EH (cell line): Measurements from ENCODE around the gene GAST.
"Not testable (repeated sequence)": the region's sequence is repeated elsewhere in the genome, so short reads cannot be mapped to it uniquely, and the experiment has no call there.

ENCODE experiments used
- DNase-seq: peaks from one replicate; pipeline ENCODE4 v3.0.0-alpha.2; 2015; ENCODE audit warnings: low read depth

Gene GAST

GRCh38 chr17:41683441-41684007, 28.6 kb upstream of the GAST start:
- DNase-seq: peak; percentile 29

- no peak for DNase-seq
These were observed 28.1 kb upstream of the GAST start for GRCh38 chr17:41684035-41684434.

- DNase-seq: not testable (repeated sequence)
These were observed 26.4 kb upstream of the GAST start for GRCh38 chr17:41685753-41686152.

- DNase-seq: no peak
These were observed 25.9 kb upstream of the GAST start for GRCh38 chr17:41686281-41686680.

GRCh38 chr17:41687828-41688640, 24.1 kb upstream of the GAST start:
- DNase-seq: peak; percentile 61

- DNase-seq: peak; percentile 99
These were observed 23.3 kb upstream of the GAST start, which contains the start of gene EIF1 for GRCh38 chr17:41688641-41689496. Gene EIF1 (plus strand): TSS chr17:41688885. CDS start chr17:41689039, 154 bp downstream.

- DNase-seq: peak; percentile 74
These were observed 22.4 kb upstream of the GAST start for GRCh38 chr17:41689497-41690299.

- no peak for DNase-seq
These were observed 21.6 kb upstream of the GAST start for GRCh38 chr17:41690497-41690896.

GRCh38 chr17:41691031-41691777, 20.9 kb upstream of the GAST start:
- DNase-seq: no peak

GRCh38 chr17:41692722-41693521, 19.2 kb upstream of the GAST start:
- peak; percentile 21 for DNase-seq

GRCh38 chr17:41695134-41695661, 16.9 kb upstream of the GAST start:
- peak; percentile 22 for DNase-seq

- DNase-seq: peak; percentile 83
These were observed 16.0 kb upstream of the GAST start for GRCh38 chr17:41695954-41696757.

GRCh38 chr17:41697122-41697962, 14.8 kb upstream of the GAST start:
- peak; percentile 66 for DNase-seq

GRCh38 chr17:41700843-41701242, 11.3 kb upstream of the GAST start:
- not testable (repeated sequence) for DNase-seq

GRCh38 chr17:41702712-41703111, 9.4 kb upstream of the GAST start:
- DNase-seq: no peak

- DNase-seq: peak; percentile 22
These were observed 6.7 kb upstream of the GAST start for GRCh38 chr17:41705271-41705991.
